Bone marrow (tissue), 2 donors: ENCODE measurements around the gene MAPK14.

Source experiments
- DNase-seq, 2 donors: peaks; one replicate each; lab custom pipeline; 2025; lab: John Stamatoyannopoulos, UW

MAPK14 gene

GRCh38 chr6:36101691-36102090 lies 74.1 kb downstream of the MAPK14 start:
- DNase-seq = no peak

GRCh38 chr6:36102853-36103252 lies 75.2 kb downstream of the MAPK14 start:
- no peak for DNase-seq

GRCh38 chr6:36104836-36105235 lies 77.2 kb downstream of the MAPK14 start:
- no peak for DNase-seq

GRCh38 chr6:36109092-36109491 lies 81.5 kb downstream of the MAPK14 start:
- no peak for DNase-seq

- no peak for DNase-seq
Measured at GRCh38 chr6:36110050-36110449, 82.4 kb downstream of the MAPK14 start.

GRCh38 chr6:36110863-36111262 lies 83.3 kb downstream of the MAPK14 start:
- no peak for DNase-seq

- DNase-seq = no peak
Measured at GRCh38 chr6:36111526-36111925, 83.9 kb downstream of the MAPK14 start.

GRCh38 chr6:36113049-36113448 lies 85.4 kb downstream of the MAPK14 start:
- no peak for DNase-seq

- DNase-seq = no peak
Measured at GRCh38 chr6:36113703-36114102, 86.1 kb downstream of the MAPK14 start.

- peak in 1 of 2 donors; percentile 12 for DNase-seq
Measured at GRCh38 chr6:36114798-36115408, 87.3 kb downstream of the MAPK14 start.

GRCh38 chr6:36115412-36115811 lies 87.8 kb downstream of the MAPK14 start:
- DNase-seq = no peak

- no peak for DNase-seq
Measured at GRCh38 chr6:36116066-36116864, 88.7 kb downstream of the MAPK14 start.

GRCh38 chr6:36116943-36117342 lies 89.3 kb downstream of the MAPK14 start:
- DNase-seq = no peak

- no peak for DNase-seq
Measured at GRCh38 chr6:36117658-36118549, 90.3 kb downstream of the MAPK14 start.

GRCh38 chr6:36118550-36119107 lies 91.0 kb downstream of the MAPK14 start:
- peak in 1 of 2 donors; percentile 47 for DNase-seq

GRCh38 chr6:36119209-36119608 lies 91.6 kb downstream of the MAPK14 start:
- no peak for DNase-seq

- DNase-seq = no peak
Measured at GRCh38 chr6:36120018-36120417, 92.4 kb downstream of the MAPK14 start.

- peak in 1 of 2 donors; percentile 8 for DNase-seq
Measured at GRCh38 chr6:36120539-36120938, 92.9 kb downstream of the MAPK14 start.

GRCh38 chr6:36120979-36121786 lies 93.6 kb downstream of the MAPK14 start:
- peak; percentile 9 to 29 for DNase-seq

GRCh38 chr6:36121787-36122494 lies 94.3 kb downstream of the MAPK14 start:
- no peak for DNase-seq
